Fibroblast of the conjunctiva (primary cell): ENCODE measurements around the gene ADAMTS20.

Experiments
- DNase-seq: peaks from one replicate; pipeline ENCODE4 v3.0.0-alpha.2; 2010; ENCODE audit warnings: low read depth

Gene ADAMTS20

GRCh38 chr12:43480591-43480990, 71.4 kb downstream of the ADAMTS20 start:
- no peak for DNase-seq

- no peak for DNase-seq
Observed at GRCh38 chr12:43462741-43463140, 89.3 kb downstream of the ADAMTS20 start.

DNA sequence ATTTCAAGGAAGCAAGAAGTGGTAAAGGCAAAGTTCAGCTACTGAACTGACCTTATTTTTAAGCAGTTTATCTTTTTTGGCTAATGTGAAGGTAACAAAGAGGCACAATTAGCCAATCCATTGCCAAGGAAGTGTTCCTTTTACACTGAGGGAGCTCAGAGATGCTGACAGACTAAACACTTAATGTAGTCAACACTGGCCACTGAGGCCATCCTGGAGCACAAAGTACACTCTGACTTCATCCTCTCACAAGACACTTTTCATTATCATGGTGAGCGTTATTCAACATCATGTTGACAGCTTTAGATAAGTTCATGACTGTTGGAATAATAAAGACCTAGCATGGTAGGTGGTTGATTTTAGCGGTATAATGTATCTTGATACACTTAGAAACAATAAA, 89.9 kb downstream of the ADAMTS20 start:
- DNase-seq: no peak

DNA sequence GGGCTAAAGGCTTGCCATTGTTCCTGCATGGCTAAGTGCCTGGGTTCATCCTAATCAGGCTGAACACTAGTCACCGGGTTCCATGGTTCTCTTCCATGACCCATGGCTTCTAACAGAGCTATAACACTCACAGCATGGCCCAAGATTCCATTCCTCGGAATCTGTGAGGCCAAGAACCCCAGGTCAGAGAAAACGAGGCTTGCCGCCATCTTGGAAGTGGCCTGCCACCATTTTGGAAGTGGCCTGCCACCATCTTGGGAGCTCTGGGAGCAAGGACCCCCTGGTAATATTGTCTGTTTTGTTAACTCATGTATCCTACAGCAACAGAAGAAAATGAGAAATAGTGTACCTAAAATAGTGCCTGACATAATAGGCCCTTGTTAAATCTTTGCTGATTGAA, 92.7 kb downstream of the ADAMTS20 start:
- no peak for DNase-seq

- DNase-seq: no peak
Observed at GRCh38 chr12:43453761-43454160, 98.2 kb downstream of the ADAMTS20 start.

DNA sequence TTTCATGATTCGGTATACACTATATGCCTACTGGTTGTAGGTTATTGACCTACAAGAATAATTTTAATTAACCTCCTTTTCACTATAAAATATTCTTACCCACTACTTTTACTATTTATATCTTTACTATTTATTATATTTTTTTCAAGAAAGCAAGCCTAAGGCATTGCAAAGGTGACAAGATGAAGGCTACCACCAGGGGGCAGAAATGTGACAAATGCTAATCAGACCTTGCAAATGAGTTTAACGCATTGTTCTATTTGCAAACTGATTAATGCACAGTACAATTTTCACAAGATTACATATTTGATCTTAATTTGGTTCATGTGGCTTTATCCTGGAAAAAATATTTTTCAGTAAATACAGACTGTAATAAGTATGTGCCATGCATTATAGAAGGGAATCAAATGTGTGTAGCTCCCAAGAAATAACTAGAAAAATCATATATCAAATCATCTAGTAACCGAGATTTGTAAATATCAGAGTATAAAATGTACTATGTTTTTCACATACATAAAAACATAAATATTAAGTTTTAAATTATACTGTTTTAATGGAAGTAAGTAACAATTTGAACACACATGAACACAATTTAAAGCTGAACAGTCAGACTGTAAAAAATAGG, 107.0 kb downstream of the ADAMTS20 start:
- peak; percentile 43 for DNase-seq

DNA sequence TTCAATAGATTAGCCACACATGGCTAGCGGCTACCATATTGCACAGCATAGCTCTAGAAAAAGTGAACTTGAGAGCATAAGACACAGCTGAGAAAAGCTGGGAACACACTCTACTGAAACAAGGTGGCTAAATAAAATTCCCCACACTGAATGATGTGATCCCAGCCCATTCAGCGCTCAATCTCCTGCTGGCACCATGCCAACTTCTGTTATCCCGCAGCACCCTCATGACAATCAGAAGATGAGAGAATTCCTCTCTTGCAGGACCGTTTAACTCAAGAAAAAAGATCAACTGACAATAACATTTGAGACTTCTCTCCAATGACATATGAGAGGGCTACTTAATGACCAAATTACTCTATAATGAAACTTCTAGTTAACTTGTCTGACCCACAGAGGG, 115.4 kb downstream of the ADAMTS20 start:
- no peak for DNase-seq

DNA sequence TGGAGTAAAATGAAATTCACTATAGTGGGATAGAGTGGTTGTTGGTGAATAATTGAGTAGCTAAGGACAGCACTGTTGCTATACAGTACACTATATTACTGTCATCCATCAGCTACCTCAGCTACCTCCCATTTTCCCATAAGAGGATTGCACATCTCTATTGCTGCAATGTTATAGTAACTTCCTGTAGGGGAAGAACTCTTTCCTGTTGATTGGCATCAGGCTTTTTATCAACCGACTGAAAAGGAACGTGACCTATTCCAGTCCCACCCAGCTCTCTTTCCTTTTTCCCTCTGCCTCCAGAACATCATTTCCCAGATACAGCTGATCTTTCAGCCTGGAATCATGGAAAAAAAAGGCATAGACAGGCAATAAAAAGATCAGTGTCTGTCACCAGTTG, 117.4 kb downstream of the ADAMTS20 start:
- no peak for DNase-seq

DNA sequence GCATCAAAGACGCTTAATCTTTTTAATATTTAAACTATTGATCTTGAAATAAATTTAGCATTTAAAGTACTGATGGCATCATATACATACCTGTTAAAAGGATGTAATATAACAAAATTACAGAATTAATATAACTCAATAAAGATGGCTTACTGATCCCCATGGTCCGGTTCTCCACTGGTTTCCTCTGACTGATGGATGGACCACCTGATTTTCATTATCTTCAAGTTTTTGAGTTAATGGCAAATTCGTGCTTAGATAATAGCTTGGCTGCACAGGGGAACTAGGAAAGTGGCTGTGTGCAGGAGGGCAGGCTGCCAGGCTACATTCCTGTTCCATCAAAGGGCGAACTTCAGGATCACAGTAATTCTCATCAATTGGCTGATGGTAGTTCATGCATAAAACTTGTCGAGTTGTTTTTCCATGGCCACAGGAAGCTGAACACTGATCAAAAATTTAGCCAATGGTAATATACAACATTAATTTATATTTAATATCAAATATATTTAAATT, 123.9 kb downstream of the ADAMTS20 start:
- DNase-seq: no peak

DNA sequence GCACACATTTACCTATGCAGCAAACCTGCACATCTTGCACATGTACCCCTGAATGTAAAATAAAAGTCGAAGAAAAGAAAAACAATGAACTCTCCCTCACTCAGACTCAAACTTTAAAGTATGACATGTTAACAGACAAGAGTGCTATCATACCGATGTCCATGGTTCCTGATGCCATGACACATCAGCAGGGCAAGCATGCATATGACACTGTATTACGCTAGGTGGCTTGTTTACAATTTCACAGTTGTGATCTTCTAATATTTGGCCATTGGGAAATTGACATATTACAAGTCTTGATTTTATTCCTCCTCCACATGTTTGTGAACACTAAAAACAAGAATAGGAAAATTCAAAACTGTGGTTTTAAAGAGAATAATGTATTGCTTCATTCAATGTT, 126.6 kb downstream of the ADAMTS20 start:
- DNase-seq: no peak

DNA sequence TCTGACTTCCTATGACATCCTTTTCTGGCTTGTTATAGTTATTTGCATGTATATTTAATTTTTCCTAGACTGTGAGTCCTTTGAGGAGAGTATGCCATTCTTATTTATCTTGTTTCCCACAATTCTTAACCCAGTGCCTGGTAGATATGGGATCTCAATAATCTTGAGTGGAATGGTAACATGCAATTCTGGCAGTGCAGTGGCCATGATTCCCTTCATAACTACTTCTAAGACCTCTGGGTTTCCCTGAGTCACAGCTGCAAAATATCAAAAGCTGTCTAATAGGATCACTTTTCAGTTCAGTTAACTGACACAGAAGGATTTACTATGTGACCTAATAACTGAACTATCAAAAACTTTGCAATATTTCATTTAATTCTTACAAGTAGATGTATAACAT, 135.0 kb downstream of the ADAMTS20 start:
- DNase-seq: no peak

GRCh38 chr12:43407816-43408645, 144.0 kb downstream of the ADAMTS20 start:
- no peak for DNase-seq

GRCh38 chr12:43406801-43407200, 145.2 kb downstream of the ADAMTS20 start:
- no peak for DNase-seq

GRCh38 chr12:43402436-43402835, 149.6 kb downstream of the ADAMTS20 start:
- no peak for DNase-seq

GRCh38 chr12:43401096-43401495, 150.9 kb downstream of the ADAMTS20 start:
- DNase-seq: no peak

DNA sequence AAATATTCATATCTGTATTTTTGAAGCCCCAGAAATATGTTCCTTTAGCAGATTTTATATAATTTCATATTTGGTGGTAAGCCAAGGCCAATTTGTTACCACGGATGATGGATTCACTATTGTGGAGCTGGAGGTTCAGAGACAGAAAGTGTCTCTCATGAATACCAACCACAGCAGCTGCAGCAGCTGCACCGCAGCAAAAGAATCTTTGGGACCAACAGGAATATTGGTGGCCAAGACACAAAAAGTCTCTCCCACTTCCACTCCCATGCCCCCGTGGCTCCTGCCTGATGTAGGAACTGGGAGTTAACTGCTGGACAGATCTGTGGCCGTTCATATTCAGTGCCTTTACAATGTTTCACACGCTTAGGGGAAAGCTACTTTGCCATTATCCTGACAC, 155.3 kb downstream of the ADAMTS20 start:
- no peak for DNase-seq

GRCh38 chr12:43392116-43392515, 159.9 kb downstream of the ADAMTS20 start:
- no peak for DNase-seq

DNA sequence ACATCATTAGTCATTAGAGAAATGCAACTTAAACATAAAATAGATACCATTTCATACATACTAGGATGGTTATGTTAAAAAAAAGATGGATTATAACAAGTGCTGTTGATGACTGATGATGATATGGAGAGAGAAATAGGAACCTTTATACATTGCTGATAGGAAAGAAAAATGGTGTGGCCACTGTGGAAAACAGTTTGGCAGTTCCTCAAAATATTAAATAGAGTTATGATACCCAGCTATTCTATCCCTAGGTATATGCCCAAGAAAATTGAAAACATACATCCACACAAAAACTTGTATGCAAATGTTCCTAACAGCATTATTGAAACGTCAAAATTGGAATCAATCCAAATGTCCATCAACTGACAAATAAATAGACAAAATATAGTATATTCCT, 170.1 kb downstream of the ADAMTS20 start:
- no peak for DNase-seq

- DNase-seq: no peak
Observed at GRCh38 chr12:43378448-43378847, 173.6 kb downstream of the ADAMTS20 start.

GRCh38 chr12:43370263-43370662, 181.7 kb downstream of the ADAMTS20 start:
- peak; percentile 65 for DNase-seq

DNA sequence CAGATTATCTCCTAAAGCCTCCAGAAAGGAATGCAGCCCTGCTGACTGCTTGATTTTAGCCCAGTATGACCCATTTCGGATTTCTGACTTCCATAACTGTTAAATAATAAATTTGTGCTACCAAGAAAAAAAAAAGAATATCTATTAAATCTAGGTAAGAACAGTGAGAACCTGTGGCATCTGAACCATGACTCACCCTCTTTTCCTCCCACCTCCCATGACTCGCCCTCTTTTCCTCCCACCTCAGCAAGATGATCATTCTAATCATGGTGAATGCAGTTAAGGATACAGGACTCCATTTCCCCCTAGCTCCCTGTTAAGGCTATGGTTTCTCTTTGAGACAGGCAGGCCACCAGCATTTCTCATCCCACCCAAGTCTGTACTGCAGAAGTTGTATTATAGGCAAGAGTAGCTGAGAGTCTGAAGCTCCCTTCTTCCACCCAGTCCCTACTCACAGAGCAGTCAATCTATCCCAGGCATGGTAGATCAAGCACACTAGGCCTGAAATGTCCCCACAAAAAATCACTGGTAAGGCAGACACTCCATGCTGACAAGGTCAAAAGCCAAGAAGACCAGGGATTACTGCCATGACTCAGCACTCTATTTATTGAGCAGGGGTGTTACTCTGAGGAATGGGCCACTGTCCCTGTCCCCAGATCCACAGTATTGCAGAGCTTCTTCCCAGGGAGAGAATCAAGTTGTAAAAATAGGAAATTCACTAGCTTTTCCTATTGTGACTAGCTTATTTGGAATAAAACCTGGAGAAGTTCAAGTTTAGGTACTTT, 188.9 kb downstream of the ADAMTS20 start:
- DNase-seq: no peak

- no peak for DNase-seq
Observed at GRCh38 chr12:43361031-43361710, 190.8 kb downstream of the ADAMTS20 start.
